ENCODE data around the gene TRAPPC14. TPM values are rescaled to one million over a fixed set of nuclear protein-coding genes. Genes with fewer than 3 reads are reported as not detected.
A peak's percentile ranks its signal among the peaks of the same experiment; 100 is the strongest.

Gene TRAPPC14
- total and polyA plus RNA-seq, 2 of the 13 experiments (the other 11 are each of a cell fraction or from before 2014, with no cell fraction given), result 4.7 to 9.6 TPM

GRCh38 chr7:100148559-100149328 is 9.8 kb downstream of the TRAPPC14 start, which contains the start of gene LAMTOR4 (continued):
- no peak for TF ChIP-seq NFE2L2 (IDR thresholded peaks at IDR 0.05; ENCODE audit: low read length)
- no peak; the same call in 1 of the 2 replicates for TF ChIP-seq ZNF605 (CRISPR knock-in tag; IDR thresholded peaks at IDR 0.05)
- TF ChIP-seq GLI4 (CRISPR knock-in tag; IDR thresholded peaks at IDR 0.05; ENCODE audit: borderline replicate concordance), result peak; percentile 60; the same call in 1 of the 2 replicates
- no peak for TF ChIP-seq ZNF468 (CRISPR knock-in tag; IDR thresholded peaks at IDR 0.05)
- peak; percentile 74; the same call in 1 of the 2 replicates for TF ChIP-seq KDM3A (CRISPR knock-in tag; IDR thresholded peaks at IDR 0.05; ENCODE audit: low read depth)
- no peak for TF ChIP-seq NFIC (IDR thresholded peaks at IDR 0.05; ENCODE audit: low read length)
- TF ChIP-seq, protein P1, sequence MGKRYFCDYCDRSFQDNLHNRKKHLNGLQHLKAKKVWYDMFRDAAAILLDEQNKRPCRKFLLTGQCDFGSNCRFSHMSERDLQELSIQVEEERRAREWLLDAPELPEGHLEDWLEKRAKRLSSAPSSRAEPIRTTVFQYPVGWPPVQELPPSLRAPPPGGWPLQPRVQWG (CRISPR knock-in tag; IDR thresholded peaks at IDR 0.05; ENCODE audit: borderline replicate concordance, low read depth), result no peak
- peak; percentile 79; the same call in 1 of the 2 replicates for TF ChIP-seq ZMYM2 (CRISPR knock-in tag; IDR thresholded peaks at IDR 0.05)
- no peak for TF ChIP-seq ARID5B (CRISPR knock-in tag; IDR thresholded peaks at IDR 0.05)
- peak; percentile 76 for TF ChIP-seq PHF20 (CRISPR knock-in tag; IDR thresholded peaks at IDR 0.05)
- no peak for TF ChIP-seq ZNF552 (CRISPR knock-in tag; IDR thresholded peaks at IDR 0.05; ENCODE audit: borderline replicate concordance)
- TF ChIP-seq HHEX (CRISPR knock-in tag; IDR thresholded peaks at IDR 0.05), result no peak
- no peak for TF ChIP-seq JDP2 (CRISPR knock-in tag; IDR thresholded peaks at IDR 0.05; ENCODE audit: borderline replicate concordance)
- peak; percentile 95 for TF ChIP-seq NFYB (CRISPR knock-in tag; IDR thresholded peaks at IDR 0.05)
- TF ChIP-seq NKX3-1 (CRISPR knock-in tag; IDR thresholded peaks at IDR 0.05), result no peak
- TF ChIP-seq, protein P2, sequence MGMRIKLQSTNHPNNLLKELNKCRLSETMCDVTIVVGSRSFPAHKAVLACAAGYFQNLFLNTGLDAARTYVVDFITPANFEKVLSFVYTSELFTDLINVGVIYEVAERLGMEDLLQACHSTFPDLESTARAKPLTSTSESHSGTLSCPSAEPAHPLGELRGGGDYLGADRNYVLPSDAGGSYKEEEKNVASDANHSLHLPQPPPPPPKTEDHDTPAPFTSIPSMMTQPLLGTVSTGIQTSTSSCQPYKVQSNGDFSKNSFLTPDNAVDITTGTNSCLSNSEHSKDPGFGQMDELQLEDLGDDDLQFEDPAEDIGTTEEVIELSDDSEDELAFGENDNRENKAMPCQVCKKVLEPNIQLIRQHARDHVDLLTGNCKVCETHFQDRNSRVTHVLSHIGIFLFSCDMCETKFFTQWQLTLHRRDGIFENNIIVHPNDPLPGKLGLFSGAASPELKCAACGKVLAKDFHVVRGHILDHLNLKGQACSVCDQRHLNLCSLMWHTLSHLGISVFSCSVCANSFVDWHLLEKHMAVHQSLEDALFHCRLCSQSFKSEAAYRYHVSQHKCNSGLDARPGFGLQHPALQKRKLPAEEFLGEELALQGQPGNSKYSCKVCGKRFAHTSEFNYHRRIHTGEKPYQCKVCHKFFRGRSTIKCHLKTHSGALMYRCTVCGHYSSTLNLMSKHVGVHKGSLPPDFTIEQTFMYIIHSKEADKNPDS (CRISPR knock-in tag; IDR thresholded peaks at IDR 0.05), result no peak
- TF ChIP-seq, protein P3, sequence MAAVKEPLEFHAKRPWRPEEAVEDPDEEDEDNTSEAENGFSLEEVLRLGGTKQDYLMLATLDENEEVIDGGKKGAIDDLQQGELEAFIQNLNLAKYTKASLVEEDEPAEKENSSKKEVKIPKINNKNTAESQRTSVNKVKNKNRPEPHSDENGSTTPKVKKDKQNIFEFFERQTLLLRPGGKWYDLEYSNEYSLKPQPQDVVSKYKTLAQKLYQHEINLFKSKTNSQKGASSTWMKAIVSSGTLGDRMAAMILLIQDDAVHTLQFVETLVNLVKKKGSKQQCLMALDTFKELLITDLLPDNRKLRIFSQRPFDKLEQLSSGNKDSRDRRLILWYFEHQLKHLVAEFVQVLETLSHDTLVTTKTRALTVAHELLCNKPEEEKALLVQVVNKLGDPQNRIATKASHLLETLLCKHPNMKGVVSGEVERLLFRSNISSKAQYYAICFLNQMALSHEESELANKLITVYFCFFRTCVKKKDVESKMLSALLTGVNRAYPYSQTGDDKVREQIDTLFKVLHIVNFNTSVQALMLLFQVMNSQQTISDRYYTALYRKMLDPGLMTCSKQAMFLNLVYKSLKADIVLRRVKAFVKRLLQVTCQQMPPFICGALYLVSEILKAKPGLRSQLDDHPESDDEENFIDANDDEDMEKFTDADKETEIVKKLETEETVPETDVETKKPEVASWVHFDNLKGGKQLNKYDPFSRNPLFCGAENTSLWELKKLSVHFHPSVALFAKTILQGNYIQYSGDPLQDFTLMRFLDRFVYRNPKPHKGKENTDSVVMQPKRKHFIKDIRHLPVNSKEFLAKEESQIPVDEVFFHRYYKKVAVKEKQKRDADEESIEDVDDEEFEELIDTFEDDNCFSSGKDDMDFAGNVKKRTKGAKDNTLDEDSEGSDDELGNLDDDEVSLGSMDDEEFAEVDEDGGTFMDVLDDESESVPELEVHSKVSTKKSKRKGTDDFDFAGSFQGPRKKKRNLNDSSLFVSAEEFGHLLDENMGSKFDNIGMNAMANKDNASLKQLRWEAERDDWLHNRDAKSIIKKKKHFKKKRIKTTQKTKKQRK (IDR thresholded peaks at IDR 0.05; ENCODE audit: low read length), result no peak
- no peak for TF ChIP-seq SIX1 (CRISPR knock-in tag; IDR thresholded peaks at IDR 0.05; ENCODE audit: borderline replicate concordance)
- no peak for TF ChIP-seq CENPBD1 (CRISPR knock-in tag; IDR thresholded peaks at IDR 0.05; ENCODE audit: borderline replicate concordance, low read depth)
- 0 out of 2 replicates have a peak, but pooled peaks have one; percentile 38 for TF ChIP-seq GATAD2A (CRISPR knock-in tag; IDR thresholded peaks at IDR 0.05)

Measured in HepG2 (cell line).